Colon (tissue), 2 donors: ENCODE measurements around the gene SCYGR3.
"Not testable (repeated sequence)": the region's sequence is repeated elsewhere in the genome, so short reads cannot be mapped to it uniquely, and the experiment has no call there.

Experiments used
- FAIRE-seq: peaks from 2 replicates; lab custom pipeline; 2012; peaks lifted over from hg19 to GRCh38; lab: Jason Lieb, UNC
- donor health status: control.
- donor health status: control.

Gene SCYGR3

DNA sequence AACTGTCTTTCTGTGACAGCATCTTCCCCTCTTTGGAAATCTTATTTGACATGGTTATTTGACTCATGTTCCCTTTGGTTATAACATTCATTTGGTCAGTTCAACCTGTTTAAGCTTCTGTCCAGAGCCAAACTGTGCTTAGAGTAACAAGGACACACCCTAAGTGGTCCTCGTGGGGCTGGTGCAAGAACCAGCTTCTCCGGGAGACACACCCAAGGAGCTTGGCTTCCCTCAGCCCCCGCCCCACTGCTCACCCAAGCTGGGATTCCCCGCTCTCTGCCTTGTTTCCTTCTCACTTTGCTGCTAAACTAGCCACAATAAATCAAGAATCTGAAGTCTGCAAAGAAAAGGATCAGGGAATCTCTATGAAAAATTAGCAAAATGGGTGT lies 1.4 kb downstream of the SCYGR3 start:
- no peak for FAIRE-seq

- no peak for FAIRE-seq
Observed at GRCh38 chr2:227612546-227613271, 1.9 kb downstream of the SCYGR3 start.

GRCh38 chr2:227610123-227610522 lies 4.5 kb downstream of the SCYGR3 start:
- no peak for FAIRE-seq

DNA sequence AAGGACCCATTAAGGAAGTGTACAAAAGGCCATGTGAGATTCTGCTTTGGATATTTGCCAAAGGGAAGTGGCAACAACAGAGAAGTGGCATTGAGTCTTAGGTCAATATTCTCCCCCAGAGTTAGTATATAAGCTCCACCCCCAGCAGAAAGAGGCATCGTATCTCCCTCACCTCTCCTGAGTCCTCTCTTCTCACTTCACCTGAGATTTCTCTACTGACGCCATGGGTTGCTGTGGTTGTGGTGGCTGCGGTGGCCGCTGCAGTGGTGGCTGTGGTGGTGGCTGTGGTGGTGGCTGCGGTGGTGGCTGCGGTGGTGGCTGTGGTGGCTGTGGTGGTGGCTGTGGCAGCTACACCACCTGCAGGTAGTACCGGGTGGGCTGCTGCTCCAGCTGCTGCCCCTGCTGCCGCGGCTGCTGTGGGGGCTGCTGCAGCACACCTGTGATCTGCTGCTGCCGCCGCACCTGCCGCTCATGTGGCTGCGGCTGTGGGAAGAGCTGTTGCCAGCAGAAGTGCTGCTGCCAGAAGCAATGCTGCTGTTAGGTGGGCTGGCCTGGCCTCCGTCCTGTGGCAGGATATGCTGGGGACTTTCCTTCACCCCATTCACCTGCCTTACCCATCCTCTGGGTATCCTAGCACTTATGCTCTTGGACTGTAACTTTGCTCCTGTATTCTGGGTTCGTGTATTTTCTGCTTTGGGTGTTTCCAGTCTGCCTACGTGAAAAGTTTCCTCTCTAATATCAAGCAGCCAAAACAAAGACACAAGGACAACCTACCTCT lies 5.9 kb downstream of the SCYGR3 start:
- no peak for FAIRE-seq

DNA sequence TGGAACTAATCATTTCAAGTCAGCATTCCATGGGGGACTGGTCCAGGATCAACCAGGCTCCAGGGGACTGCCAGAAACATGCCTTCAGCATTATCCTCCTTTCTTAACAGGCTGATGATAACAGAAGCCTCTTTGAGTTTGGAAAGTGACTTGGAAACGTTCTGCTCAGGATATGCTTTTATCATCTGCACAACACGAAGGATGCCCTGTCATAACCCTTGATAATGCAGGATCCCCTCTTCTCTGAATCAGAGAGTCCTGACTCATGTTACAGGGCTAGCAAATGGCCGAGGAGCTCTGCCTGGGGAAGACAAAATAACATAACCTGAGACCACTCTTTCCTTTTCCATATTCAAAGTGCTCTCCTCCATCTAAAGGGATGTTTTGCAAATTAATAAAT lies 6.7 kb downstream of the SCYGR3 start:
- no peak for FAIRE-seq

- no peak for FAIRE-seq
Observed at GRCh38 chr2:227606476-227606875, 8.2 kb downstream of the SCYGR3 start.

DNA sequence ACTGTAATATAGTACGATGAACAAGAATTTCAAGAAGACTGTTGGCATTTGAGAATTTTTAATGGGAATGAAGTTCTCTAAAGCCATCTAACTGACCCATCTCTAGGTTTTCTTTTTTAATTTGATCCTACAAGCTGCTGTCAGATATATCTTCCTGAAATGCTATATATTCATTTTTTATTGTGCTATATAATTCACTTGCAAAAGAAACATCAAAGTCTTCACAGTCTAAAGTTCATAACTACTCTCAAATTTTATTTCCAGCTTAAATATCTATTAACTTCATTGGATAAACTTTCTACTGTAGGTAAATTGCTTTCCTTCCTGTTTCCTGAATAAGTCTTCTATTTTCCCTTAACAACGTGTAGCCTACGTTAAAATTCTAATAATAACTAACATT lies 12.3 kb downstream of the SCYGR3 start:
- FAIRE-seq: peak; percentile 75

DNA sequence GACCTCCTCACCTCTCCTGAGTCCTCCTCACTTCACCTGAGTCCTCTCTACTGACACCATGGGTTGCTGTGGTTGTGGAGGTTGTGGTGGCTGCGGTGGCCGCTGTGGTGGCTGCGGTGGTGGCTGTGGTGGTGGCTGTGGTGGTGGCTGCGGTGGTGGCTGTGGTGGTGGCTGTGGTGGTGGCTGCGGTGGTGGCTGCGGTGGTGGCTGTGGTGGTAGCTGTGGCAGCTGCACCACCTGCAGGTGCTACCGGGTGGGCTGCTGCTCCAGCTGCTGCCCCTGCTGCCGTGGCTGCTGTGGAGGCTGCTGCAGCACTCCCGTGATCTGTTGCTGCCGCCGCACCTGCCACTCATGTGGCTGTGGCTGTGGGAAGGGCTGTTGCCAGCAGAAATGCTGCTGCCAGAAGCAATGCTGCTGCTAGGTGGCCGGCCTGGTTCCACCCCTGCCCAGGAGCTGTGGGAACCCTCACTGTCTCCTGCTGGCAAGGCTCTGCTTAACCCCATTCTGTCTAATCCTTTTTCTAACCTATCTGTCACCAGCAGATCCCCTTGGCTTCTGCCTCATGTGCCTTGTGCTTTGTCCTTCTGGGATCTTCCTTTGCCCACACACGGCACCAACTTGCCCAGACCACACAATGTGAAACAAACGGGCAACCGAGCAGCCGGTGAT lies 15.7 kb downstream of the SCYGR3 start, which contains the start of gene SCYGR2:
Gene SCYGR2 (plus strand): TSS at position 59 of the 669 bp plus-strand sequence. CDS start 0 bp downstream, at position 59.
- not testable (repeated sequence) for FAIRE-seq

GRCh38 chr2:227597998-227598397 lies 16.6 kb downstream of the SCYGR3 start:
- no peak for FAIRE-seq

DNA sequence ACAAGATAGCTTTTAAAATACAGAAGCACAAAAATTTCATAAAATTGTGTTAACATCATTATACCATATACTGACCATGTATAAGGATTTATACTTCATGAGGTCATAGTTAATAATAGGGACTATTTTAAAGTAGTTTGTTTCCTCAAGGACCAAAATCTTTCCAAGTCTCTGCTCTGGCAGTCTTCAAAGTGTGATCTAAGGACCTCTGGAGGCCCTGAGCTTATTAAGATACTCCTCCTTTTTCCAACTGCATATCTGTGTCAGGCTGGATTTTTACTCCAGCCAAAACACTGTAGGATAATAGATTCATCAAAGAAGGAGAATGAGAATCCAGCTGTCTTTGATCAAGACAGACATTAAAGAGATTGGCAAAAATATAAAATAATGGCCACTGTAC lies 17.6 kb downstream of the SCYGR3 start:
- FAIRE-seq: no peak

DNA sequence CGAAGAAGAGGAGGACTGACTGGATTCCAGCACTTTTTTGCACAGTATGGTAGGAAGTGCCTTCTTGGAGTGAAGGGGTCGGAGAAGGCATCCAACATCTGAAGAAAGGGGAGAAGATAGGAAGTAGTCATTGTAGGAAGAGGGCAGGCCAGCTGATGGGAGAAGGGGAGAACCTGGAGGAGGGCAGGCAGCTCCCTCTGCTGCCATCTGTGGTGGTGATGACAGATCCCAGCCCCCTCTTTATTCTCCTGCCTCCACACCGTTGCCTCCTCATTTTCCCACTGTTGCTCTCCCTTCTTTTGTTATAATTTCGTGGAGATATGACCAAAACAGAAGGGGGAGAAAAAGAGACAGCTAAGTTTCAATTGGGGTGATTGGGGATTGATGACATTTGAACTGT lies 18.8 kb downstream of the SCYGR3 start:
- no peak for FAIRE-seq

GRCh38 chr2:227592694-227593387 lies 21.8 kb downstream of the SCYGR3 start:
- FAIRE-seq: no peak

- no peak for FAIRE-seq
Observed at GRCh38 chr2:227582369-227582768, 32.3 kb downstream of the SCYGR3 start.

DNA sequence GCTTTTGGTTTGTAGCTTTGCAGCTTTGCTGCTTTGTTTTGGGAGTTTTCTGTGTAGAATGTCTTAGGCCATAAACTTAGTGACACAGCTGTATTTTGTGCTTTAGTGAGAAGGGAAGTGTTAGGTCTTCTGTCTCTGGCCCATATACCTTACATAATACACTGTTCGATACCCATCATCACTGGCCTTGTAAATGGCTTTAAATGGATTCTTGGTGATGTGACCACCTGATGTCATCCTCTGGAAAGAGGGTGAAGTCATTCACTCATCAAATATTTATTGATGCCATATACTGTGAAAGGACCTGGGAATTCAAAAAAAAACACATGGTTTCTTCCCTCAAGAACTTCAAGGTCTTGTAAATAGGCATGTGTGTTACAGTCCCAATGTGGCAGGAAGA lies 34.8 kb downstream of the SCYGR3 start:
- FAIRE-seq: no peak

- no peak for FAIRE-seq
Observed at GRCh38 chr2:227578642-227579041, 36.0 kb downstream of the SCYGR3 start.

DNA sequence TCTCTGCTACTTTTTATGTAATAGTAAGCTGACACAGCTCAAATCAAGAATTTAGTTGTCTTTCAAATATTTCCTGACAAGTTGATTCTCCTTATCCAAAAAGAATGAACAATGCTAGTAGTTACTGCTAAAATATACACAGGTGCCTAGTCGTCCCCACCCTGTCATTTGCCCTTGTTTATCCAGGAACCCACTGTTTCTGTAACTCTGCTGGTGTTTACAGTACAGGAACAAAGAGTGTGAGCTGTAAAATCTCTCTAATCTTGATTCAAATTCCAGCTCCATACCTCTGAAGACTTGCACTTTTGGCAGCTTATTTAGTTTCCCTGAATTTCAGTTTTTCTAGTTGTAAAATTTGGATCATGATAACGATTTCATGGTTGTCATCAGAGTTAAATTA lies 37.1 kb downstream of the SCYGR3 start:
- no peak for FAIRE-seq

- FAIRE-seq: no peak
Observed at GRCh38 chr2:227576812-227577211, 37.8 kb downstream of the SCYGR3 start.

DNA sequence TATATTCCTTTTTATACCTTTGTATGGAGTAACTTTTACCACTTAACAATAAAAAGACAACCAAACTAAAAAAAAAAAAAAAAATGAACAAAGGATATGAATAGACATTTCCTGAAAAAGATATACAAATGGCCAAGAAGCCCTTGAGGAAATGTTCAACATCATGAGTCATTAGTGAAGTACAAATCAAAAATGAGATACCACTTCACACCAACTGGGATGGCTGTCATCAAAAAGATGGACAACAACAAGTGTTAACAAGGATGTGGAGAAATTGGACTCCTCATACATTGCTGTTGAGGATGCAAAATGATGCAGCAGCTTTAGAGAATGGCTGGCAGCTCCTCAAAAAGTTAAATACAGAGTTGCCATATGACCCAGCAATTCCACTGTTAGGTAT lies 38.5 kb downstream of the SCYGR3 start:
- no peak for FAIRE-seq

DNA sequence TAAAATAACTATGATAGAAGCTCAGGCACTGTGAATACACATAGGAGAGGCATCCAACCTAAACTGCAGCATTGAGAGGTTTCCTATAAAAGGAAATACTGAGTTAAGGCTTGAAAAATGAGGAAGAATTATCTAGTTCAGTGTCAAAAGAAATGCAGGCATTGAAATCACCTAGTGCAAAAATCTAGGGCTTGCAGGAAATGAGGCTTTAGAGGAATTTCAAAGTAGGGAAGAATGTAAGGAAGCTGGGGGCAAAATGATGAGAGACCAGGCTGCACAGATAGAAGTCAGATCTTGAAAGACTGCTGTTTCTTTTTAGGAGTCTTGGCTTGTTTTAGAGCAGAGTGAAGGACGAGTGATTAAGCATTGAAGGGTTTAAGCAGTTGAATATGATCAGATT lies 44.0 kb downstream of the SCYGR3 start:
- no peak for FAIRE-seq

- FAIRE-seq: no peak
Observed at GRCh38 chr2:227568852-227569169, 45.8 kb downstream of the SCYGR3 start.

DNA sequence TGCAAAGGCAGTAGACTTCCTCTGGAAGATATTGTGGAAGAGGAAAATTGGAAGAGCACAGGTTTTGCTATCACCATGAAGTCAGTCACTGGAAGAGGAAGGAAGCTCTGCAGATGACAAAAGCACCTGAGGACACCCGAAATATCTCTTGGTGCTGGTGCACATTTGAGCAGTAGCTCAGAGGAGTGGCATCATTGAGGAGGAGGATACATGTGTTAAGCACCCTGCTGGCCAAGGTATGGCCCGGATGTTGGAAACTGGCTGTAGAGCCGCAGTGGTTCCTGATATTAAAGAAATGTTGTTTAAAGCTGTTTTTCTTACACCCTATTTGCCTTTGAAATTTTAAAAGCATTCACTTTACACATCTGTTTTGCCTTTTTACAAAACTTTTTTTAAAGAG lies 48.6 kb downstream of the SCYGR3 start:
- FAIRE-seq: no peak

- no peak for FAIRE-seq
Observed at GRCh38 chr2:227565080-227565479, 49.6 kb downstream of the SCYGR3 start.
